Fibroblast of the aortic adventitia (primary cell): ENCODE results near the gene HTR3D. TPM values are rescaled to one million over a fixed set of nuclear protein-coding genes. Genes with fewer than 3 reads are reported as not detected.
"Not testable (repeated sequence)": the region's sequence is repeated elsewhere in the genome, so short reads cannot be mapped to it uniquely, and the experiment has no call there.

Experiments used
- DNase-seq: peaks from one replicate; pipeline ENCODE4 v3.0.0-alpha.2; 2010; ENCODE audit warnings: low read depth
- H3K4me3 ChIP-seq: 2 replicates; pipeline ENCODE4 v1.5.1; 2011; ENCODE audit warnings: low read depth, mild to moderate bottlenecking, control low read depth, low read length, moderate library complexity
- CTCF ChIP-seq: IDR thresholded peaks from 2 replicates; pipeline ENCODE4 v1.5.1; 2011; ENCODE audit warnings: mild to moderate bottlenecking, low read length, control low read depth, inconsistent platforms; ENCODE audit not compliant: insufficient read depth
- total RNA-seq: library from RNA; depleted of rRNA; stranded (reverse); fragments of >200 nt; gene quantifications from 2 replicates; pipeline ENCODE4 v1.2.3, GENCODE V29; 2012; ENCODE audit warnings: low replicate concordance

The HTR3D gene
- total RNA-seq, 1 donor, result not detected

GRCh38 chr3:184037816-184038215 lies 6.3 kb downstream of the HTR3D start:
- no peak for DNase-seq
- no peak overlapping the region for H3K4me3 ChIP-seq
- peak; percentile 7 for TF ChIP-seq CTCF

GRCh38 chr3:184038307-184038706 lies 6.8 kb downstream of the HTR3D start:
- not testable (repeated sequence) for DNase-seq, H3K4me3 ChIP-seq

GRCh38 chr3:184039414-184039813 lies 7.9 kb downstream of the HTR3D start:
- DNase-seq, result peak; percentile 37
- no peak overlapping the region for H3K4me3 ChIP-seq
- TF ChIP-seq CTCF, result no peak

- H3K4me3 ChIP-seq, result no peak overlapping the region
- peak; percentile 24 for DNase-seq
- peak; percentile 48 for TF ChIP-seq CTCF
Observed at GRCh38 chr3:184040010-184040409, 8.5 kb downstream of the HTR3D start.

- no peak overlapping the region for H3K4me3 ChIP-seq
- DNase-seq, result no peak
- no peak for TF ChIP-seq CTCF
Observed at GRCh38 chr3:184042617-184043016, 11.1 kb downstream of the HTR3D start.

- DNase-seq, result no peak
- no peak overlapping the region for H3K4me3 ChIP-seq
- TF ChIP-seq CTCF, result no peak
Observed at GRCh38 chr3:184045995-184046394, 14.5 kb downstream of the HTR3D start.

- no peak overlapping the region for H3K4me3 ChIP-seq
- TF ChIP-seq CTCF, result no peak
- no peak for DNase-seq
Observed at GRCh38 chr3:184050217-184050847, 18.8 kb downstream of the HTR3D start.
